Measurements from ENCODE around the gene WDSUB1.

GRCh38 chr2:159262226-159262625 lies 24.3 kb downstream of the WDSUB1 start:
- TF ChIP-seq CTCF (conservative IDR thresholded peaks at IDR 0.05) (no peak), EZH2 (IDR thresholded peaks at IDR 0.05; ENCODE audit: low read depth) (no peak)

Data from PC-9 (cell line).